Fibroblast of villous mesenchyme (primary cell): Measurements from ENCODE around the gene ZNF860. TPM values are rescaled to one million over a fixed set of nuclear protein-coding genes. Genes with fewer than 3 reads are reported as not detected.

Source experiments
- DNase-seq: peaks from one replicate; pipeline ENCODE4 v3.0.0-alpha.2; 2010; ENCODE audit warnings: low read depth
- H3K4me3 ChIP-seq: 2 replicates; pipeline ENCODE4 v1.5.1; 2011; ENCODE audit warnings: low read depth, mild to moderate bottlenecking, low read length
- total RNA-seq: library from RNA; depleted of rRNA; stranded (reverse); fragments of >200 nt; gene quantifications from 2 replicates; pipeline ENCODE4 v1.2.3, GENCODE V29; 2012
- TF ChIP-seq, protein P1 (sequence below): IDR thresholded peaks from 2 replicates; pipeline ENCODE4 v1.5.1; 2012; ENCODE audit warnings: low read depth, mild to moderate bottlenecking, low read length; ENCODE audit not compliant: insufficient read depth

The ZNF860 gene
- total RNA-seq, 1 donor: 0.86 TPM

GRCh38 chr3:31952205-31952604 is 29.3 kb upstream of the ZNF860 start:
- DNase-seq: no peak
- TF ChIP-seq, protein P1, sequence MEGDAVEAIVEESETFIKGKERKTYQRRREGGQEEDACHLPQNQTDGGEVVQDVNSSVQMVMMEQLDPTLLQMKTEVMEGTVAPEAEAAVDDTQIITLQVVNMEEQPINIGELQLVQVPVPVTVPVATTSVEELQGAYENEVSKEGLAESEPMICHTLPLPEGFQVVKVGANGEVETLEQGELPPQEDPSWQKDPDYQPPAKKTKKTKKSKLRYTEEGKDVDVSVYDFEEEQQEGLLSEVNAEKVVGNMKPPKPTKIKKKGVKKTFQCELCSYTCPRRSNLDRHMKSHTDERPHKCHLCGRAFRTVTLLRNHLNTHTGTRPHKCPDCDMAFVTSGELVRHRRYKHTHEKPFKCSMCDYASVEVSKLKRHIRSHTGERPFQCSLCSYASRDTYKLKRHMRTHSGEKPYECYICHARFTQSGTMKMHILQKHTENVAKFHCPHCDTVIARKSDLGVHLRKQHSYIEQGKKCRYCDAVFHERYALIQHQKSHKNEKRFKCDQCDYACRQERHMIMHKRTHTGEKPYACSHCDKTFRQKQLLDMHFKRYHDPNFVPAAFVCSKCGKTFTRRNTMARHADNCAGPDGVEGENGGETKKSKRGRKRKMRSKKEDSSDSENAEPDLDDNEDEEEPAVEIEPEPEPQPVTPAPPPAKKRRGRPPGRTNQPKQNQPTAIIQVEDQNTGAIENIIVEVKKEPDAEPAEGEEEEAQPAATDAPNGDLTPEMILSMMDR: no peak
- no peak overlapping the region for H3K4me3 ChIP-seq

- no peak overlapping the region for H3K4me3 ChIP-seq
- no peak for DNase-seq
- TF ChIP-seq, protein P1: no peak
These were observed 28.5 kb upstream of the ZNF860 start for GRCh38 chr3:31953091-31953490.

- TF ChIP-seq, protein P1: no peak
- DNase-seq: no peak
- no peak overlapping the region for H3K4me3 ChIP-seq
These were observed 27.9 kb upstream of the ZNF860 start for GRCh38 chr3:31953636-31954035.

DNA sequence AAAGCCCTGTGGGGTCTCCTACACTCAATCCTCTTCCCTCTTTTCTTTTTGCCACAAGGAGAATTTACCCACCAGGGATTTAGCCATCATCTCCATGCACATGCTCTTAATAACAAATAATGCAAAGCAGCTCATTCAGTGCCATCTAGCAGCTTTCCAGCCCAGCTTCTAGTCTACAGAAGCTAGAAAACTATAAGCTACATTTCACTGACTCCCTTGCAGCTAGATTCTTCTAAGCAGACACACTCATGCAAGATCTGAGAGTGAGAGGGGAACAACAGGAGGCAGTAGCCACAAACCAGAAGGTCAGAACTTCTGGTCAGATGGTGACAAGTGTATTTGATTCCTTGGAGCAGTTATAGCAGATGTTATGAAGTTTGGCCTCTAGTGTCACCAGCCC is 26.0 kb upstream of the ZNF860 start:
- TF ChIP-seq, protein P1: no peak
- no peak for DNase-seq
- H3K4me3 ChIP-seq: no peak overlapping the region

- peak; percentile 58 for DNase-seq
- H3K4me3 ChIP-seq: no peak overlapping the region
- TF ChIP-seq, protein P1: no peak
These were observed 24.4 kb upstream of the ZNF860 start for GRCh38 chr3:31957106-31957505.

DNA sequence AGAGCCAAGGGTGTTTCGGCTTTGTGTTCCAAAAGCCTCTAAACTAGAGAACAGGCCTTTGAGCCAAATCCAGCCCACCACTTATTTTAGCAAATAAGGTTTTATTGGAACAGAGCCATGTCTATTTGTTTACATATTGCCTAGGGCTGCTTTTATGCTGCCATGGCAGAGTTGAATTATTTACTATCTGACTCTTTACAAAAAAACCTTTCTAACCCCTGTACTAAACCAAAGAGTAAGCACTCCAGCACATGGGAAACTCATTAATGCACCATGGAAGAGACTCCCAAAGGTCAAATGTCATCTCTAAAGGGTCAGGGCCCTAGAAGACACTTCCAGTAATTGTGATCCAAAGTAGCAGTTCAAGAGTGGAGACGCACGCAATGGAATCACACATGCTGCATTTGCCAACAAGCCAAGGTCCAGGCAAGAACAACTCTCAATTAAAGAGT is 22.8 kb upstream of the ZNF860 start:
- TF ChIP-seq, protein P1: no peak
- no peak overlapping the region for H3K4me3 ChIP-seq
- no peak for DNase-seq

DNA sequence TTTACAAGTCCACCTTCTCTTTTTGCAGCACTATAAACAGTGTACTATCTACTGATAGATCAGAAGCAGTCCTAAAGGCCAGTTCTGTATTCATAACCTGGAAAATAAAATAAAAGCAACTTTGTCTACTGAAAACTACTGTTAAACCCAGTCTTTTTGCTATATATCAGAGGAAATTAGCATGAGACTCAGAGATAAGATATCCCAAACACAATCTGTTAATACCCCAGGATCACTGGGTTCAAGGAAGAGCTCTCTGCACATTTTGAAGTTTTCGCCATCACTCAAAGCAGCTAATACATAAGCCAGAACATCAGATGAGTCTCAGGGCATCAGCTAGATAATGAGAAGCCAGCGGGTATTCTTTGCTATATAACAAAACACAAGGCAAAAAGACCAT is 22.3 kb upstream of the ZNF860 start:
- DNase-seq: no peak
- H3K4me3 ChIP-seq: no peak overlapping the region
- TF ChIP-seq, protein P1: no peak
